Amniotic epithelial cell (primary cell): ENCODE results near the gene CIDEC.

Source experiments
- DNase-seq: peaks from one replicate; pipeline ENCODE4 v3.0.0-alpha.2; 2010; ENCODE audit warnings: low read depth

Gene CIDEC

GRCh38 chr3:9879830-9880549, at the start of gene CIDEC:
TSS of gene CIDEC (minus strand) at chr3:9880253. CDS start at chr3:9878486, 1,767 bp downstream.
- DNase-seq: peak; percentile 29

- no peak for DNase-seq
These were observed 48.1 kb upstream of the CIDEC start for GRCh38 chr3:9928158-9928557.

GRCh38 chr3:9918261-9919038, 38.4 kb upstream of the CIDEC start:
- DNase-seq: no peak

- DNase-seq: no peak
These were observed 37.8 kb upstream of the CIDEC start for GRCh38 chr3:9917820-9918219.

- peak; percentile 76 for DNase-seq
These were observed 37.0 kb upstream of the CIDEC start, which contains the start of gene IL17RC for GRCh38 chr3:9916734-9917680. TSS of gene IL17RC (plus strand) at chr3:9917098. CDS start at chr3:9917316, 218 bp downstream.

GRCh38 chr3:9916346-9916733, 36.3 kb upstream of the CIDEC start:
- peak; percentile 49 for DNase-seq

GRCh38 chr3:9915254-9916141, 35.4 kb upstream of the CIDEC start:
- peak; percentile 45 for DNase-seq

GRCh38 chr3:9914559-9915253, 34.7 kb upstream of the CIDEC start:
- no peak for DNase-seq

- DNase-seq: no peak
These were observed 34.0 kb upstream of the CIDEC start for GRCh38 chr3:9914011-9914410.

GRCh38 chr3:9913601-9914000, 33.5 kb upstream of the CIDEC start:
- DNase-seq: no peak

GRCh38 chr3:9912294-9912935, 32.4 kb upstream of the CIDEC start:
- peak; percentile 96 for DNase-seq

GRCh38 chr3:9911863-9912262, 31.8 kb upstream of the CIDEC start:
- DNase-seq: peak; percentile 36

- DNase-seq: peak; percentile 28
These were observed 29.4 kb upstream of the CIDEC start for GRCh38 chr3:9909221-9910013.

- DNase-seq: no peak
These were observed 28.2 kb upstream of the CIDEC start for GRCh38 chr3:9908286-9908685.

GRCh38 chr3:9906480-9906879, 26.4 kb upstream of the CIDEC start:
- DNase-seq: no peak

GRCh38 chr3:9903904-9904303, 23.9 kb upstream of the CIDEC start:
- DNase-seq: no peak

GRCh38 chr3:9903238-9903624, 23.2 kb upstream of the CIDEC start:
- no peak for DNase-seq

GRCh38 chr3:9902372-9903237, 22.6 kb upstream of the CIDEC start, which contains the start of gene IL17RE:
TSS of gene IL17RE (plus strand) at chr3:9902848. CDS start at chr3:9902933, 85 bp downstream.
- no peak for DNase-seq
